C4-2B (cell line): Measurements from ENCODE around the gene RAB8A.

Experiments
- CTCF ChIP-seq: fragments of 450-650 bp; conservative IDR thresholded peaks from 2 replicates; pipeline ENCODE4 v1.5.1; 2017; ENCODE audit warnings: mild to moderate bottlenecking
- ZFX ChIP-seq: fragments of 450-650 bp; IDR thresholded peaks from 2 replicates; pipeline ENCODE4 v1.6.1; 2017

- TF ChIP-seq CTCF (no peak), ZFX (no peak)
Measured at GRCh38 chr19:16111909-16112752, 442 bp downstream of the RAB8A start.
